Endothelial cell of umbilical vein (primary cell): Measurements from ENCODE around the gene MT1M.

Source experiments
- CTCF ChIP-seq, 2 donors: IDR thresholded peaks; 1 replicate in 1 of 2; 2 replicates in 1 of 2; pipeline ENCODE4 v1.5.1; 2011; ENCODE audit warnings: low read length in 2 of 2, mild to moderate bottlenecking in 2 of 2, moderate library complexity in 2 of 2, control low read depth in 1 of 2, inconsistent platforms in 1 of 2, low read depth in 1 of 2; ENCODE audit not compliant: insufficient read depth in 1 of 2; ENCODE audit errors: extremely low read depth in 1 of 2
- EZH2 ChIP-seq: IDR thresholded peaks from 2 replicates; pipeline ENCODE4 v1.6.1; 2012; ENCODE audit warnings: borderline replicate concordance, low read depth, mild to moderate bottlenecking, moderate library complexity, low read length, inconsistent platforms; ENCODE audit not compliant: severe bottlenecking
- GATA2 ChIP-seq: IDR thresholded peaks from 2 replicates; pipeline ENCODE4 v1.7.0; 2011; ENCODE audit warnings: low read depth, mild to moderate bottlenecking, moderate library complexity, mixed read lengths, low read length; ENCODE audit not compliant: insufficient read length, insufficient read depth
- POLR2A ChIP-seq: IDR thresholded peaks from 2 replicates; pipeline ENCODE4 v1.6.1; 2012; ENCODE audit warnings: low read depth, mild to moderate bottlenecking, control low read depth, low read length

DNA sequence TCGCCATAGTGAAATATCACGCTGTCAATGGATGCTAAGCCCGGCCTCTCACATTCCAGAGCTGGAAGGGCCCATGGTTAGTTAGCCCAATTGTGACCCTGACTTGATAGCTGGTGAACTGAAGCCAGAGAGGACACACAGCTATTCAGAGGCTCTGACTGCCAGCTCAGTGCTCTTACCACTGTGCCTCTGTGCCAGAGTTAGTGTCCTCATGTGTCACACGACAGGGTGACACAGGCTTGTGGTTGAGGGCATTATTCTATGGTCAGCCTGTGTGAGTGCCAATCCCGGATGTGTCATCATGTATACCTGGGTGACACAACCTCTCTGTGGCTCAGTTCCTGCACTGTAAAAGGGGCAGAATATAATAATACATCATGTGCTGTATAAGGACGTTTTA is 47.4 kb downstream of the MT1M start:
- TF ChIP-seq CTCF (IDR thresholded peaks at IDR 0.05; ENCODE audit: extremely low read depth in 1 of 2, insufficient read depth in 1 of 2, low read depth in 1 of 2, low read length in 2 of 2) = no peak
- TF ChIP-seq POLR2A = no peak
- no peak for TF ChIP-seq GATA2
- no peak for TF ChIP-seq EZH2
